GM12875 (cell line): ENCODE data around the gene APOB.
"Not testable (repeated sequence)": the region's sequence is repeated elsewhere in the genome, so short reads cannot be mapped to it uniquely, and the experiment has no call there.

Experiments used
- H3K4me3 ChIP-seq: one replicate; pipeline ENCODE4 v1.5.1; 2011; ENCODE audit warnings: low read depth, low read length, control low read depth
- CTCF ChIP-seq: IDR thresholded peaks from 2 replicates; pipeline ENCODE4 v1.5.1; 2011; ENCODE audit warnings: low read depth, mild to moderate bottlenecking, control low read depth, inconsistent platforms, low read length, moderate library complexity, borderline replicate concordance; ENCODE audit not compliant: insufficient read depth

APOB gene

DNA sequence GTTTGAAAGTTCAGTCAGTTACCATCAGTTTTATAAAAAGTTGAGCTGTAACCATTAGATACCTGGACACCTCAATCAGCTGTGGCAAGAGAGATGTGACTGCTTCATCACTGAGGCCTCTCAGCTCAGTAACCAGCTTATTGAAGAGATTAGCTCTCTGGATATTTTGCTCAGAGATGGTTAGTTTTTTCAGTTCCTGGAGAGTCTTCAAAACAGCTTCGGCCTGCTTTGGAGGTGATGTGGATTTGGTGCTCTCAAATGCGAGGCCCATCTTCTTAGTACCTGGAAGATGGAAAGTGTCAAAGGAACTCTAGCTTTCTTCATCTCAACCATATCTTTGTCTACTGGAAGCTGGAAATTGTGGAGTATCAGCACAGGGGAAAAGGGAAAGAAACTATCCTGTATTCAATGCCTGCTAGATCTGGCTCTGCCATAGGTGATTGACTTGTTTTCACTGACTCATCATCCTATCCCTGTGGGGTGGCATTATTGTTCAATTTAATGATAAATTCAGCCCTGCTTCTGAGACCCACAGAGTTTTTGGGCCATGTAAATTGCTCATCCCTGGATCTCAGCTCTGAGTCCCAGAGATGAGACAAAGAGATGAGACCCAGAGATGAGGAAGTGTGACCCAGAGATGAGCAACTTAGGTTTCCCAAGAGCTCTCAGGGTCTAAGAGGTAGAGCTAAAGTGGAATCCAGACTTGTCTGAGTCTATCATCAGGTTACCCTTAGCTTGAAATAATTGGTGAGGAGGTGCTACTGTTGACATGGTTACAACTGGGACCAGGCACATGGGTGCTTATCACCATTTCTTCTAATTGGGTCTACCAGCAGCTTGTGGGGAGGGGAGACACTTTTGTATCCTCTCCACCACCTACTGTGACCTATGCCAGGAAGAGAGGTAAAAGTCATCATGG is 10.4 kb downstream of the APOB start:
- no peak for TF ChIP-seq CTCF
- H3K4me3 ChIP-seq = no peak overlapping the region

- H3K4me3 ChIP-seq = no peak overlapping the region
- TF ChIP-seq CTCF = no peak
Measured at GRCh38 chr2:21032338-21033236, 11.3 kb downstream of the APOB start.

DNA sequence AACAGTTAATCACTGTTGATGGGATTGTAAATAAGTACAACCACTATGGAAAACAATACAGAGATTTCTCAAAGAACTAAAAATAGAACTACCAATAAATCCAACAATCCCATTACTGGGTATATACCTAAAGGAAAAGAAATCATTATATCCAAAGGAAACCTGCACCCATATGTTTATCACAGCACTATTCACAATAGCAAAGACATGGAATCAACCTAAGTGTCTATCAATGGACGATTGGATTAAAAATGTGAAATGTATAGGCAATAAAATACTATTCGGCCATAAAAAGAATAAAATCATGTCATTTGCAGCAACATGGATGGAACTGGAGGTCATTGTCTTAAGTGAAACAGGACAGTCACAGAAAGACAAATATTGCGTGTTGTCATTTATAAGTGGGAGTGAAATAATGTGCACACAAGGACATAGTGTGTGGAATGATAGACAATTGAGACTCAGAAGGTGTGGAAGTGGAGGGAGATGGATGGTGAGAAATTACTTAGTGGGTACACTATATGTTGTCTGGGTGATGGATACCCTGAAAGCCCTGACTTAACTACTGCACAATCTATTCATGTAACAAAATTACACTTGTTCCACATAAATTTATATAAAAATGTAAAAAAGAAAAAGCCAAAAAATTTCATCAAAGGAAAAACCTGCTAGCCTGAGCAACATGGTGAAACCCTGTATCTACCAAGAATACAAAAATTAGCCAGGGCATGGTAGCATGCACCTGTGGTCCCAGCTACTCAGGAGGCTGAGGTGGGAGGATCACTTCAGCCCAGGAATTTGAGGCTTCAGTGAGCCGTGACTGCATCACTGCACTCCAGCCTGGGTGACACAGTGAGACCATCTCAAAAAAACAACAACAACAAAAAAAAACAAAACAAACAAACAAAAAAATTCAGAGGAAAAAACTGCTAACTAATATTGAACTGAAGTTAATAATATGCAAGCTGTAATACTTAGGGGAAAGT is 12.6 kb downstream of the APOB start:
- no peak overlapping the region for H3K4me3 ChIP-seq
- TF ChIP-seq CTCF = no peak

DNA sequence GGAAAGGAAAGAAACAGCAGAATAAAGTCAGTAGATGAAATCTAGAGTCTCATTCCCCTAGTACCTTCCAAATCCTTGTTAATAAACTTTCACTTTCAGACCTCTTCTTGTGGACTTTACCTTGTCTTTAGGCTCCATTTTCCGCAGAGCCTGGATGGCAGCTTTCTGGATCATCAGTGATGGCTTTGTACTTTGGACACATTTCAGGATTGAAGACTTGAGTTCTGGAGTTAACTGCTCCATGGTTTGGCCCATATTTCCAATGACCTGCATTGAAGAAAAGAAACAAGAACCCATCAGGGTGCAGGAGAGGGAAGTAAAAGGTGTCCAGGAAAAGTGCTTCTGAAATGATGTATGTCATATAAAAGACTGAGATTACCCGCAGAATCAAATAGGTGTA is 14.4 kb downstream of the APOB start:
- TF ChIP-seq CTCF = no peak
- H3K4me3 ChIP-seq = no peak overlapping the region

GRCh38 chr2:21028951-21029350 is 14.9 kb downstream of the APOB start:
- not testable (repeated sequence) for H3K4me3 ChIP-seq

DNA sequence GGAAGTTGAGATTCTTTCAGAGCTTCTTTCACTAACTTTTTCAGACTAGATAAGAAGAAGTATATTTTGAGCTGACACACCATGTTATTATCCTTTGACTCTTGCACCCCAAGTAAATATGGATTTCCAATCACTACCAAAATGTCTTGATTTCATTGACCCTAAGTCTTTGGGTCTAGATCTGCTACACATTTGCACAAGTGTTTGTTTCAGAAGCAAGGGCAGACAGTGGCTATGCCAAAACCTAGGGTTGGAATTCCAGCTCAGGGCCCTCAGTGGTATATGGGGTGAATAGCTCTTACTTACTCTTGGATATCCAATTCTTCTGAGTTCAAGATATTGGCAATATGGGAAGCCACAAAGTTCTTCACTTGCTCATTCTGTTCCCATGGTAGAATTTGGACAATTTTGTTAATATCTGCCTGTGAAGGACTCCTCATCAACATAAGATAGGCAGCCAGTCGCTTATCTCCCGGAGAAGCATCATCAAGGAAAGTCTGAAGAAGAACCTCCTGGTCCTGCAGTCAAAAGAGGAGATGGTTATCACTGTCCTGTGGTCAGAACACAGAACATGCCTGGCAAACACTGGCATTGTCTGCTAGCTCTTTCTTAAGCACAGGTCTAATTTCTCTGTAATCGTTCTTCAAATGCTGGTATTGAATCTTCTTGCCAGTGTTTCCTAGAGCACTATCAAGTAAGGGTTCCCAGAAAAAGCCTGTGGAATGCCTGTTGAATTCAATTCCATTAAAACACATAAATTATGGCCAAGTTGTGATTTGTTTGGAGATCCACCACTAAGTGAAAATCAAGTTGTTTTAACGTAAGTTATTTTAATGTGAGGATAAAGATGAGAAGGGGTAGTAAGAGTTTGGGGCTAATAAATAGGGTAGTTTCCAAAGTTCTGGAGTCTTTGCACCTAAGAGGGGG is 15.6 kb downstream of the APOB start:
- no peak overlapping the region for H3K4me3 ChIP-seq
- no peak for TF ChIP-seq CTCF
